Measurements from ENCODE around the gene SRGAP2C. TPM values are rescaled to one million over a fixed set of nuclear protein-coding genes. Genes with fewer than 3 reads are reported as not detected.
A peak's percentile ranks its signal among the peaks of the same experiment; 100 is the strongest.
"Not testable (repeated sequence)": the region's sequence is repeated elsewhere in the genome, so short reads cannot be mapped to it uniquely, and the experiment has no call there.

SRGAP2C gene
- total RNA-seq, 2 donors from 2014 or later: 19.1 to 23.5 TPM

GRCh38 chr1:121224714-121225113, 39.9 kb downstream of the SRGAP2C start:
- ATAC-seq (replicated peaks in 1 of 2): peak; percentile 89 to 96
- not testable (repeated sequence) for H3K27ac Mint-ChIP-seq; H3K36me3 Mint-ChIP-seq (ENCODE audit: insufficient read depth in 2 of 2)

GRCh38 chr1:121226295-121226904, 41.6 kb downstream of the SRGAP2C start:
- ATAC-seq (replicated peaks in 1 of 2); H3K27me3 Mint-ChIP-seq (ENCODE audit: low read depth); H3K27ac Mint-ChIP-seq; H3K36me3 Mint-ChIP-seq (ENCODE audit: insufficient read depth in 2 of 2); H3K4me3 Mint-ChIP-seq; H3K9me3 Mint-ChIP-seq; H3K4me1 Mint-ChIP-seq (ENCODE audit: low read depth); DNase-seq: not testable (repeated sequence)

More at GRCh38 chr1:121224714-121225113, 39.9 kb downstream of the SRGAP2C start:
- H3K4me3 Mint-ChIP-seq; H3K4me1 Mint-ChIP-seq (ENCODE audit: low read depth); H3K9me3 Mint-ChIP-seq; DNase-seq; H3K27me3 Mint-ChIP-seq (ENCODE audit: low read depth): not testable (repeated sequence)

- not testable (repeated sequence) for H3K4me3 Mint-ChIP-seq; H3K36me3 Mint-ChIP-seq (ENCODE audit: insufficient read depth in 2 of 2); H3K27ac Mint-ChIP-seq; ATAC-seq (replicated peaks in 1 of 2); H3K27me3 Mint-ChIP-seq (ENCODE audit: low read depth); H3K9me3 Mint-ChIP-seq; DNase-seq; H3K4me1 Mint-ChIP-seq (ENCODE audit: low read depth)
Measured at GRCh38 chr1:121226925-121227324, 42.1 kb downstream of the SRGAP2C start.

- not testable (repeated sequence) for H3K27me3 Mint-ChIP-seq (ENCODE audit: low read depth); H3K36me3 Mint-ChIP-seq (ENCODE audit: insufficient read depth in 2 of 2); H3K9me3 Mint-ChIP-seq; H3K27ac Mint-ChIP-seq; DNase-seq; H3K4me1 Mint-ChIP-seq (ENCODE audit: low read depth); H3K4me3 Mint-ChIP-seq; ATAC-seq (replicated peaks in 1 of 2)
Measured at GRCh38 chr1:121227544-121228330, 43.0 kb downstream of the SRGAP2C start.

GRCh38 chr1:121230636-121231035, 45.9 kb downstream of the SRGAP2C start:
- not testable (repeated sequence) for H3K36me3 Mint-ChIP-seq (ENCODE audit: insufficient read depth in 2 of 2); ATAC-seq (replicated peaks in 1 of 2); H3K4me1 Mint-ChIP-seq (ENCODE audit: low read depth); H3K27ac Mint-ChIP-seq; DNase-seq; H3K9me3 Mint-ChIP-seq; H3K27me3 Mint-ChIP-seq (ENCODE audit: low read depth); H3K4me3 Mint-ChIP-seq

GRCh38 chr1:121232445-121233125, 47.8 kb downstream of the SRGAP2C start:
- H3K9me3 Mint-ChIP-seq; H3K4me3 Mint-ChIP-seq; H3K36me3 Mint-ChIP-seq (ENCODE audit: insufficient read depth in 2 of 2); H3K27ac Mint-ChIP-seq; DNase-seq; H3K27me3 Mint-ChIP-seq (ENCODE audit: low read depth); H3K4me1 Mint-ChIP-seq (ENCODE audit: low read depth): not testable (repeated sequence)
- peak; percentile 60 to 78 for ATAC-seq (replicated peaks in 1 of 2)

GRCh38 chr1:121234090-121234759, 49.5 kb downstream of the SRGAP2C start:
- H3K4me1 Mint-ChIP-seq (ENCODE audit: low read depth); H3K27ac Mint-ChIP-seq; H3K27me3 Mint-ChIP-seq (ENCODE audit: low read depth); ATAC-seq (replicated peaks in 1 of 2); H3K9me3 Mint-ChIP-seq; H3K4me3 Mint-ChIP-seq; DNase-seq; H3K36me3 Mint-ChIP-seq (ENCODE audit: insufficient read depth in 2 of 2): not testable (repeated sequence)

- H3K9me3 Mint-ChIP-seq; H3K27me3 Mint-ChIP-seq (ENCODE audit: low read depth); H3K36me3 Mint-ChIP-seq (ENCODE audit: insufficient read depth in 2 of 2); H3K4me1 Mint-ChIP-seq (ENCODE audit: low read depth); H3K4me3 Mint-ChIP-seq; H3K27ac Mint-ChIP-seq: not testable (repeated sequence)
- ATAC-seq (replicated peaks in 1 of 2) (peak; percentile 92 to 95), DNase-seq (peak in 1 of 2 donors; percentile 6)
Measured at GRCh38 chr1:121238384-121238783, 53.6 kb downstream of the SRGAP2C start.

GRCh38 chr1:121243913-121244312, 59.1 kb downstream of the SRGAP2C start:
- H3K27ac Mint-ChIP-seq: not testable (repeated sequence)

GRCh38 chr1:121246399-121246798, 61.6 kb downstream of the SRGAP2C start:
- DNase-seq; H3K27me3 Mint-ChIP-seq (ENCODE audit: low read depth); H3K36me3 Mint-ChIP-seq (ENCODE audit: insufficient read depth in 2 of 2); H3K4me1 Mint-ChIP-seq (ENCODE audit: low read depth); H3K9me3 Mint-ChIP-seq; H3K4me3 Mint-ChIP-seq; ATAC-seq (replicated peaks in 1 of 2); H3K27ac Mint-ChIP-seq: not testable (repeated sequence)

More at GRCh38 chr1:121243913-121244312, 59.1 kb downstream of the SRGAP2C start:
- H3K4me1 Mint-ChIP-seq (ENCODE audit: low read depth); H3K9me3 Mint-ChIP-seq; H3K36me3 Mint-ChIP-seq (ENCODE audit: insufficient read depth in 2 of 2); DNase-seq; H3K4me3 Mint-ChIP-seq; H3K27me3 Mint-ChIP-seq (ENCODE audit: low read depth): not testable (repeated sequence)
- ATAC-seq (replicated peaks in 1 of 2): peak in 1 of 2 donors; percentile 17

GRCh38 chr1:121252656-121253055, 67.9 kb downstream of the SRGAP2C start:
- H3K9me3 Mint-ChIP-seq; H3K4me1 Mint-ChIP-seq (ENCODE audit: low read depth); H3K4me3 Mint-ChIP-seq; H3K27ac Mint-ChIP-seq; H3K27me3 Mint-ChIP-seq (ENCODE audit: low read depth); DNase-seq; H3K36me3 Mint-ChIP-seq (ENCODE audit: insufficient read depth in 2 of 2); ATAC-seq (replicated peaks in 1 of 2): not testable (repeated sequence)

- not testable (repeated sequence) for ATAC-seq (replicated peaks in 1 of 2); H3K9me3 Mint-ChIP-seq; H3K27ac Mint-ChIP-seq; H3K27me3 Mint-ChIP-seq (ENCODE audit: low read depth); DNase-seq; H3K36me3 Mint-ChIP-seq (ENCODE audit: insufficient read depth in 2 of 2); H3K4me3 Mint-ChIP-seq; H3K4me1 Mint-ChIP-seq (ENCODE audit: low read depth)
Measured at GRCh38 chr1:121254618-121255017, 69.8 kb downstream of the SRGAP2C start.

GRCh38 chr1:121257632-121258031, 72.9 kb downstream of the SRGAP2C start:
- H3K9me3 Mint-ChIP-seq; H3K4me1 Mint-ChIP-seq (ENCODE audit: low read depth); H3K27ac Mint-ChIP-seq; DNase-seq; H3K4me3 Mint-ChIP-seq; H3K36me3 Mint-ChIP-seq (ENCODE audit: insufficient read depth in 2 of 2); H3K27me3 Mint-ChIP-seq (ENCODE audit: low read depth): not testable (repeated sequence)
- ATAC-seq (replicated peaks in 1 of 2): peak in 1 of 2 donors; percentile 17

Measured in activated T-cell treated with anti-CD3 and anti-CD28 coated beads, Interleukin-2, amount 50 U/mL, for 72 hours (primary cell).